ENCODE results near the gene IFNL1.

DNA sequence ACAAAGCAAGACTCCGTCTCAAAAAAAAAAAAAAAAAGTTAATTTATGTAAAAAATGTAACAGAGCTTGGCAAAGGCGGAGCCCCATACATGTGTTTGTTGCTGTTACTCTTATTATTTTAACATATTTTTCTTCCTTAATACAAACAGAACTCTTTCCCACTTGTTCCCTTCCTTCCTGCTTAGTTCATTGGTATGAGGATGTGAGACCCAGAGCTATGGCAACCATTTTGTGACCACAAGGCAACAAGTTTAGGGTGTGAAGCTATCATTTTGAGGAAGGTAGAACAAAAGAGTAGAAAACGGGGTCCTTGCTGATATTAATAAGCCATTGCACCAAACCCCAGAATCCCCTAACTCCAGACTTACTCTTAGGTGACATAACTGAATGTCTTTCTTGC is 5.4 kb downstream of the IFNL1 start:
- TF ChIP-seq POLR2A (IDR thresholded peaks at IDR 0.05): no peak
- TF ChIP-seq, protein P1, sequence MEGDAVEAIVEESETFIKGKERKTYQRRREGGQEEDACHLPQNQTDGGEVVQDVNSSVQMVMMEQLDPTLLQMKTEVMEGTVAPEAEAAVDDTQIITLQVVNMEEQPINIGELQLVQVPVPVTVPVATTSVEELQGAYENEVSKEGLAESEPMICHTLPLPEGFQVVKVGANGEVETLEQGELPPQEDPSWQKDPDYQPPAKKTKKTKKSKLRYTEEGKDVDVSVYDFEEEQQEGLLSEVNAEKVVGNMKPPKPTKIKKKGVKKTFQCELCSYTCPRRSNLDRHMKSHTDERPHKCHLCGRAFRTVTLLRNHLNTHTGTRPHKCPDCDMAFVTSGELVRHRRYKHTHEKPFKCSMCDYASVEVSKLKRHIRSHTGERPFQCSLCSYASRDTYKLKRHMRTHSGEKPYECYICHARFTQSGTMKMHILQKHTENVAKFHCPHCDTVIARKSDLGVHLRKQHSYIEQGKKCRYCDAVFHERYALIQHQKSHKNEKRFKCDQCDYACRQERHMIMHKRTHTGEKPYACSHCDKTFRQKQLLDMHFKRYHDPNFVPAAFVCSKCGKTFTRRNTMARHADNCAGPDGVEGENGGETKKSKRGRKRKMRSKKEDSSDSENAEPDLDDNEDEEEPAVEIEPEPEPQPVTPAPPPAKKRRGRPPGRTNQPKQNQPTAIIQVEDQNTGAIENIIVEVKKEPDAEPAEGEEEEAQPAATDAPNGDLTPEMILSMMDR (IDR thresholded peaks at IDR 0.05): no peak
- no peak for TF ChIP-seq POLR2AphosphoS5 (IDR thresholded peaks at IDR 0.05)
